Prostate gland (tissue), 2 donors: ENCODE data around the gene MYADML2.

ENCODE experiments used
- POLR2AphosphoS5 ChIP-seq: sonication (generic); formaldehyde crosslinking; IDR thresholded peaks from one replicate; pipeline ENCODE4 v1.6.1; 2017; ENCODE audit warnings: antibody characterized with exemption
- TF ChIP-seq, protein P1 (sequence below), 4 experiments: fragments of 200-600 bp in 2 of 4; fragments of 450-650 bp in 2 of 4; sonication (generic) in 2 of 4; IDR thresholded peaks; 1 replicate in 3 of 4; 2 replicates in 1 of 4; pipeline ENCODE4 v1.5.1; 2016 to 2019; ENCODE audit warnings: antibody characterized with exemption in 4 of 4, mild to moderate bottlenecking in 2 of 4, moderate library complexity in 2 of 4

DNA sequence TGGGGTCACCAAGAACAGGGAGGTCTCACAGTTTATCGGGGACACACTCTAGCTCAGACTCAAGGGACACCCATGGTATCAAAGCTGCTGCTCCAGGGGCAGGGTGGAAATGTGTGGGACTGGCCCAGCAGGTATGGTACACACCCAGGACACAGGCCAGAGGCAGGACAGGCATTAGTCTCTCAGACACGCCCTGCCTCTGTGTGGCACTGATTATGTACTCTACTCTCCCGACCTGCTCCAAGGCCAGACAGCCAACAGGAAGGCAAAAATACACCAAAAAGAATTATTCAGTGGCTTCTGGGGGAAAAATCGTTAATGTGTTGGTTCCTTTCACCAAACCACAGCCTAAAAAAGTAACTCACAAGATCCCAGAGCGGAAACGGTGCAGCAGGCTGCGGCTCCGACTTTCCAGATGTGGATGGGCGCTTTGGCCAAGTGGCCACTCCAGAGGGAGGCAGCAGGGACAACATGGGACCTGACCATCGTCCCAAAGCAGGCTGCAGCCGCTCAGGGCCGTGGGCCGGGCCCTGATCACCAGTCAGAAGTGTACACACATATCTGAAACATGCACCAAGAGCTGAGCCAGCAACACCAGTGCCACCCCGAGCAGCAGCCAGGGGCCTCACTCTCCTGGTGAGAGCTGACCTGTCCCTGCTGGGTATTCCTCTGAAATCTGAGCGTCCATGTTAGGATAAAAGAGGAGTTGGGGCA lies 28.0 kb downstream of the MYADML2 start:
- TF ChIP-seq, protein P1, sequence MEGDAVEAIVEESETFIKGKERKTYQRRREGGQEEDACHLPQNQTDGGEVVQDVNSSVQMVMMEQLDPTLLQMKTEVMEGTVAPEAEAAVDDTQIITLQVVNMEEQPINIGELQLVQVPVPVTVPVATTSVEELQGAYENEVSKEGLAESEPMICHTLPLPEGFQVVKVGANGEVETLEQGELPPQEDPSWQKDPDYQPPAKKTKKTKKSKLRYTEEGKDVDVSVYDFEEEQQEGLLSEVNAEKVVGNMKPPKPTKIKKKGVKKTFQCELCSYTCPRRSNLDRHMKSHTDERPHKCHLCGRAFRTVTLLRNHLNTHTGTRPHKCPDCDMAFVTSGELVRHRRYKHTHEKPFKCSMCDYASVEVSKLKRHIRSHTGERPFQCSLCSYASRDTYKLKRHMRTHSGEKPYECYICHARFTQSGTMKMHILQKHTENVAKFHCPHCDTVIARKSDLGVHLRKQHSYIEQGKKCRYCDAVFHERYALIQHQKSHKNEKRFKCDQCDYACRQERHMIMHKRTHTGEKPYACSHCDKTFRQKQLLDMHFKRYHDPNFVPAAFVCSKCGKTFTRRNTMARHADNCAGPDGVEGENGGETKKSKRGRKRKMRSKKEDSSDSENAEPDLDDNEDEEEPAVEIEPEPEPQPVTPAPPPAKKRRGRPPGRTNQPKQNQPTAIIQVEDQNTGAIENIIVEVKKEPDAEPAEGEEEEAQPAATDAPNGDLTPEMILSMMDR (IDR thresholded peaks at IDR 0.05), result no peak
- TF ChIP-seq POLR2AphosphoS5, result no peak
